ENCODE measurements around the gene TAS2R14. TPM values are rescaled to one million over a fixed set of nuclear protein-coding genes. Genes with fewer than 3 reads are reported as not detected.

Gene TAS2R14
- polyA plus RNA-seq, 1 donor, result 3.5 TPM

- no peak for DNase-seq (ENCODE audit: low read depth)
These were observed 34.4 kb downstream of the TAS2R14 start for GRCh38 chr12:10904686-10905085.

DNA sequence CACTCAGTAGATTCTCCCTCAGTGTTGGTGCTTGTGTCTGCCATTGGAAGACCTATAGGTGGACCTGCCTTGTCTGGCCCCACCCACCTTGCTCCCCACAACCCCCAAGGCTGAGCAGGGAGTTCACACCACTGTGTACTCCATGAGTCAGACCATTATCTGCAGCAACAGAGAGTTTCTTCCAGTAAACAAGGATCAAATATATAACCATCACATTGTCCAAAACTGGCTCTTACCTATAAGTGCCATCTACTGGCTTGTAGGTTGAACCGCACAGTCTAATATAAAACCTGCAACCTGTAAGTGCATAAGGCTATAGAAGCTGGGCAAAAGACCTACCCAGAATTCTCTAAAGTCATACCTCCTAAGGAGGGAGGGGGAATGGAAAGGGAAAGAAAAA lies 37.6 kb downstream of the TAS2R14 start:
- DNase-seq (ENCODE audit: low read depth), result no peak

DNA sequence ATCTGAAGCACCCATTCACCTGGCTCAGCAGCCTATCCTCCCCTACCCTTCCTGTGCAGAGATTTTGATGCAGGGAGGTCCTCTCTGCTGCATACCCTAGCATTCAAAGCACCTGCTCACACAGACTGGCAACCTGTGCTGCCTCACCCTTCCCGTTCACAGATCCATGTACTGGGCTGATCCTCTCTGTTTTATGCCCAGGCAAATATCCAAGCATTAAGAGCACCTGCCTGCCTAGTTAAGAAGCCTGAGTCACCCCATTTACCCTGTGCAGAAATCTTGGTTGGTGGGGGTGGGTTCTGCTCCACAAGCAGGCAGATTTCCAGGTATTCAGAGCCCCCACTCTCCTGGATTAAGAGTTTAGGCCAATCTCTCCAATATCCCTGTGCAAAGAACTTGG lies 38.1 kb downstream of the TAS2R14 start:
- DNase-seq (ENCODE audit: low read depth), result no peak

GRCh38 chr12:10900530-10900929 lies 38.5 kb downstream of the TAS2R14 start:
- no peak for DNase-seq (ENCODE audit: low read depth)

DNA sequence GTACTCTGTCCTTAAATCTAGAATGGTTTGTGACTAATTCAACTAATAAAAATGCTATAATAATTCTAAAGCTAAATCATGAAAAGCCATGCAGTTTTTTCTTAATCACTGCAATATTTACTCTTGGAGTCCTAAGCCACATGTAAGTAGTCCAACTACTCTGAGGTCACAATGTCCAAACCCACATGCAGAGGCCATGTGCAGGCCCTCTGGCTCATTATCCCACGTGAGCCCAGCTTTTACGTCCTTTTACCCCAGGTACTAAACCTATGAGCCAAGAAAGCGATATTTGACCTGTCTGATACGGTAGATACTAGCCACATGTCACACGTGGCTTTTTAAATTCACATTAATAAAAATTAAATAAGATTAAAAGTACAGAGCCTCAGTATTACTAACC lies 42.2 kb downstream of the TAS2R14 start:
- DNase-seq (ENCODE audit: low read depth), result no peak

DNA sequence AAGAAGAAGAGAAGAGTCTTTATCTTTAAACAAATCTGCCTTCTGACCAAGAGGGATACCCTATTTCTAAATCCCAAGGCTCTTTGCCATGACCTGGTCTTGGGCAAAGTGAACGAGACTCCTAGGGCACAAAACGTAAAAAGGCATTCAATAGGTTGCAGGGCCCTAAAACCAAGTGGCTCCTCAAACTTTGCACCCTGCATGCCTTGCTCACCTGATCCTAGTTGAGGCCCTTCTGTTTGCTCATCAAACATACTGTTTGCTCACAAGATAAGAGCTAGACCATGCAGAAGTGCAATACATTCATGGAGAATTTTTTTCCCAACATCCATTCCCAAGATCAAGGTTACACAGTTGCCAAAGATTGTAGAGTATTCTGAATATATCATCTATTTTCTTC lies 47.1 kb downstream of the TAS2R14 start:
- DNase-seq (ENCODE audit: low read depth), result no peak

DNA sequence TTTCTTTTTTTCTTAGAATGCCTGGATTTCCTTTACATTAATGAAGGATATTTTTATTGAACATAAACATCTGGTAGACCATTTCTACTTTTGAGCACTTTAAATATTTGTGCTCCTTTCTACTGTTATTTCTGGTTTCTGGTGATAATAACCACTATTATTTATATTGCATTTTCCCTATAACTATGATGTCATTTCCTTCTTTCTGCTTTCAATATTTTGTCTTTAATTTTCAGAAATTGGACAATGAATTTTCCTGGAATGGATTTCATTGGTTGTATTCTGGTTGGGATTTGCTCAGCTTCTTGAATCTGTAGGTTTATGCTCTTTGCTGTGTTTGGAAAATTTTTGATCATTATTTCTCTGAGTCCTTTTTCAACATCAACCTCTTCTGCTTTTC lies 49.8 kb downstream of the TAS2R14 start:
- DNase-seq (ENCODE audit: low read depth), result no peak

Other genes with a start within 250 kb of the TAS2R14 start
- 1,060 TPM for gene YBX3, start 215.9 kb downstream of the TAS2R14 start, polyA plus RNA-seq (ENCODE audit: insufficient read length)
- not detected for gene TAS2R7, start 136.6 kb downstream of the TAS2R14 start, polyA plus RNA-seq (ENCODE audit: insufficient read length)
- not detected for gene TAS2R8, start 132.0 kb downstream of the TAS2R14 start, polyA plus RNA-seq (ENCODE audit: insufficient read length)
- not detected for gene TAS2R9, start 129.1 kb downstream of the TAS2R14 start, polyA plus RNA-seq (ENCODE audit: insufficient read length)
- gene TAS2R10, start 112.9 kb downstream of the TAS2R14 start, polyA plus RNA-seq (ENCODE audit: insufficient read length), result 1.1 TPM
- gene PRR4, start 89.8 kb downstream of the TAS2R14 start, polyA plus RNA-seq (ENCODE audit: insufficient read length), result 4.1 TPM
- 7.3 TPM for gene PRH1, start 55.0 kb downstream of the TAS2R14 start, polyA plus RNA-seq (ENCODE audit: insufficient read length)
- gene TAS2R13, start 29.7 kb downstream of the TAS2R14 start, polyA plus RNA-seq (ENCODE audit: insufficient read length), result 0.11 TPM
- 0.33 TPM for gene PRH2, start 10.0 kb downstream of the TAS2R14 start, polyA plus RNA-seq (ENCODE audit: insufficient read length)
- gene TAS2R50, start 47.6 kb upstream of the TAS2R14 start, polyA plus RNA-seq (ENCODE audit: insufficient read length), result not detected
- gene TAS2R20, start 59.0 kb upstream of the TAS2R14 start, polyA plus RNA-seq (ENCODE audit: insufficient read length), result 1.4 TPM
- 1.3 TPM for gene TAS2R19, start 83.4 kb upstream of the TAS2R14 start, polyA plus RNA-seq (ENCODE audit: insufficient read length)
- gene TAS2R31, start 92.1 kb upstream of the TAS2R14 start, polyA plus RNA-seq (ENCODE audit: insufficient read length), result 0.73 TPM
- gene TAS2R46, start 123.0 kb upstream of the TAS2R14 start, polyA plus RNA-seq (ENCODE audit: insufficient read length), result 0.35 TPM
- gene TAS2R43, start 153.1 kb upstream of the TAS2R14 start, polyA plus RNA-seq (ENCODE audit: insufficient read length), result 0.35 TPM
- 0.39 TPM for gene TAS2R30, start 195.4 kb upstream of the TAS2R14 start, polyA plus RNA-seq (ENCODE audit: insufficient read length)
- 12.3 TPM for gene SMIM10L1, start 231.9 kb upstream of the TAS2R14 start, polyA plus RNA-seq (ENCODE audit: insufficient read length)
- gene TAS2R42, start 247.7 kb upstream of the TAS2R14 start, polyA plus RNA-seq (ENCODE audit: insufficient read length), result not detected